HG03060 (cell line): ENCODE data around the gene PCSK2.

Experiments used
- ATAC-seq: cut with Tn5 transposase; IDR thresholded peaks from one replicate; pipeline ENCODE4 v1.9.1; 2021; ENCODE audit warnings: low read depth, moderate number of reproducible peaks; ENCODE audit not compliant: unreplicated experiment

The PCSK2 gene

GRCh38 chr20:17439616-17440296 is 212.9 kb downstream of the PCSK2 start:
- ATAC-seq, result no peak

GRCh38 chr20:17441745-17442144 is 214.9 kb downstream of the PCSK2 start:
- no peak for ATAC-seq

- ATAC-seq, result no peak
These were observed 215.7 kb downstream of the PCSK2 start for GRCh38 chr20:17442588-17442987.

- no peak for ATAC-seq
These were observed 216.5 kb downstream of the PCSK2 start for GRCh38 chr20:17443131-17443858.

- no peak for ATAC-seq
These were observed 217.3 kb downstream of the PCSK2 start for GRCh38 chr20:17444091-17444490.

GRCh38 chr20:17445543-17445942 is 218.7 kb downstream of the PCSK2 start:
- no peak for ATAC-seq

GRCh38 chr20:17446171-17446570 is 219.3 kb downstream of the PCSK2 start:
- no peak for ATAC-seq

GRCh38 chr20:17448071-17448470 is 221.2 kb downstream of the PCSK2 start:
- ATAC-seq, result no peak

GRCh38 chr20:17449031-17449430 is 222.2 kb downstream of the PCSK2 start:
- no peak for ATAC-seq

- ATAC-seq, result no peak
These were observed 225.6 kb downstream of the PCSK2 start for GRCh38 chr20:17452441-17452840.

GRCh38 chr20:17453592-17453991 is 226.8 kb downstream of the PCSK2 start:
- ATAC-seq, result no peak

GRCh38 chr20:17456279-17456678 is 229.4 kb downstream of the PCSK2 start:
- ATAC-seq, result no peak

- ATAC-seq, result no peak
These were observed 230.2 kb downstream of the PCSK2 start for GRCh38 chr20:17457079-17457478.

- no peak for ATAC-seq
These were observed 230.8 kb downstream of the PCSK2 start for GRCh38 chr20:17457588-17458190.

GRCh38 chr20:17460119-17460518 is 233.3 kb downstream of the PCSK2 start:
- no peak for ATAC-seq

GRCh38 chr20:17461941-17462340 is 235.1 kb downstream of the PCSK2 start:
- ATAC-seq, result no peak

- no peak for ATAC-seq
These were observed 236.9 kb downstream of the PCSK2 start for GRCh38 chr20:17463711-17464110.

GRCh38 chr20:17465236-17465635 is 238.4 kb downstream of the PCSK2 start:
- no peak for ATAC-seq

- ATAC-seq, result no peak
These were observed 239.8 kb downstream of the PCSK2 start for GRCh38 chr20:17466641-17467040.

GRCh38 chr20:17467120-17467655 is 240.3 kb downstream of the PCSK2 start:
- no peak for ATAC-seq

GRCh38 chr20:17468073-17468840 is 241.4 kb downstream of the PCSK2 start:
- no peak for ATAC-seq
